Upper lobe of left lung (tissue), 4 donors: Measurements from ENCODE around the gene AGMO.

ENCODE experiments used
- CTCF ChIP-seq, 6 experiments: fragments of 450-650 bp in 4 of 6; fragments of 200-600 bp in 2 of 6; sonication (generic) in 2 of 6; IDR thresholded peaks; one replicate each; pipeline ENCODE4 v1.5.1; 2016 to 2019; ENCODE audit warnings: antibody characterized with exemption in 6 of 6
- EP300 ChIP-seq, 4 donors: sonication (generic); formaldehyde crosslinking; IDR thresholded peaks; one replicate each; pipeline ENCODE4 v1.5.1; 2017; ENCODE audit warnings: antibody characterized with exemption in 4 of 4, control low read depth in 2 of 4
- POLR2A ChIP-seq, 4 donors: fragments of 450-650 bp; IDR thresholded peaks; one replicate each; pipeline ENCODE4 v1.5.1; 2016 to 2017; ENCODE audit warnings: antibody characterized with exemption in 4 of 4, mild to moderate bottlenecking in 2 of 4

- TF ChIP-seq CTCF (IDR thresholded peaks at IDR 0.05), result no peak
- no peak for TF ChIP-seq EP300 (IDR thresholded peaks at IDR 0.05)
- no peak for TF ChIP-seq POLR2A (IDR thresholded peaks at IDR 0.05)
Measured at GRCh38 chr7:15604166-15604565, 42.4 kb upstream of the AGMO start.
